HPDE6-E6E7 (cell line): ENCODE measurements around the gene CPOX.

ENCODE experiments used
- DNase-seq: peaks from one replicate; pipeline ENCODE4 v3.0.0; 2011; ENCODE audit warnings: missing footprints; ENCODE audit errors: extremely low spot score

The CPOX gene

DNA sequence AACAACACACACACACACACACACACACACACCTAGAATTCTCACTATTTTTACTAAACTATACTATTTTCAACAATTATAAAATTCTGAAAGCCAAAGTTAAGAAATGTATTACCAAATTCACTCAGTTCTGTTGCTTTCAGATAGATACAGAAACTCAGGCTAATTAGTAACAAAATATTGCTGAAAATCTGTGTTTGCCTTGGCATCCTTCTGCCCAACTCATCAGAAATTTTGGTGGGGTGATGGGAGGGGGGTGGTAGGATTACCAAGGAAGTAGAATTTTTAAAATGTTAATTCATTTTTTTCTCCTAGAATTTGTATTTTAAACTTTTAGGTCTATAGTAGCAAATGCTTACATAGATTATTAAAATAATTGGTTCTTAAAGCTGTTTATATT, 2.7 kb upstream of the CPOX start:
- no peak for DNase-seq

GRCh38 chr3:98594628-98595324, 1.4 kb upstream of the CPOX start:
- no peak for DNase-seq

GRCh38 chr3:98592345-98592935, 971 bp downstream of the CPOX start:
- no peak for DNase-seq

- DNase-seq, result no peak
Observed at GRCh38 chr3:98589331-98590036, 3.9 kb downstream of the CPOX start.

DNA sequence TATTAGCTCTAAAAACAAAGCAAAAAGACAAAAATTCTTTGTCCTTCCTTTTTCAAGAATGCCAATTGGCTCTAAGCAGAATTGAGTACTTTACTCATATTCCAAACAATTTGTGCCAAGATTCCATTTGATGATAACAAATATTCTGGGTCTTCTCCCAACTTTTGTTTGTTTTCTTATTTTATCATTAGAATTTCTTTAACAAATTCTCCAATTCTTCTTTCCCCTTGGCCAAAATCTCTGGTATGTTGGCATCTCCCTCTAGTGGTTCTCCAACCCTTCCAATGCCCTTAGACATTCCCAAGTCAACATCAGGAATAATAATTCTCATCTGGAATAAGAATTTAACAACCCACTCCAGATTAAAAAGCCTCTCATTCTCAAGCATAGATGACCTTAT, 5.3 kb downstream of the CPOX start:
- DNase-seq, result no peak

- DNase-seq, result no peak
Observed at GRCh38 chr3:98587654-98588053, 5.8 kb downstream of the CPOX start.

DNA sequence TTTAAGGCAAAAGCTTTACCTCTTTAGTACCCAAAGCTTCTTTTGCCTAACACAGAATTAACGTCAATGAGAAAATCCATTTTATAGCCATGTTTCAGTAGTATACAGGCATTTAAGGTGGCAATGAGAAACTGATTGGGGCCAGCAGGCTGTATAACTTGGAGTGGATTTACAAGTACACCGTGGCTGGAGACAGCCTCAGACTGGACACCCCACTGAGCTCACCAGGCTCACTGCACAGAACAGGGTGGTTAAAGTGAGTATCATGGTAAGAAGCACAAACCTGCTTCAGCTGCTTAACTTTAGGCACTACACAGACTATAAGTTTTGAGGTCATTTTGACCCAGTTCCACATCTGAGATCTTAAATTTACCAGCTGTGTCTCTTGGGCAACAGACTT, 8.9 kb downstream of the CPOX start:
- no peak for DNase-seq

- no peak for DNase-seq
Observed at GRCh38 chr3:98583766-98584165, 9.6 kb downstream of the CPOX start.

GRCh38 chr3:98582042-98582441, 11.4 kb downstream of the CPOX start:
- DNase-seq, result no peak

- DNase-seq, result no peak
Observed at GRCh38 chr3:98581474-98581873, 11.9 kb downstream of the CPOX start.

DNA sequence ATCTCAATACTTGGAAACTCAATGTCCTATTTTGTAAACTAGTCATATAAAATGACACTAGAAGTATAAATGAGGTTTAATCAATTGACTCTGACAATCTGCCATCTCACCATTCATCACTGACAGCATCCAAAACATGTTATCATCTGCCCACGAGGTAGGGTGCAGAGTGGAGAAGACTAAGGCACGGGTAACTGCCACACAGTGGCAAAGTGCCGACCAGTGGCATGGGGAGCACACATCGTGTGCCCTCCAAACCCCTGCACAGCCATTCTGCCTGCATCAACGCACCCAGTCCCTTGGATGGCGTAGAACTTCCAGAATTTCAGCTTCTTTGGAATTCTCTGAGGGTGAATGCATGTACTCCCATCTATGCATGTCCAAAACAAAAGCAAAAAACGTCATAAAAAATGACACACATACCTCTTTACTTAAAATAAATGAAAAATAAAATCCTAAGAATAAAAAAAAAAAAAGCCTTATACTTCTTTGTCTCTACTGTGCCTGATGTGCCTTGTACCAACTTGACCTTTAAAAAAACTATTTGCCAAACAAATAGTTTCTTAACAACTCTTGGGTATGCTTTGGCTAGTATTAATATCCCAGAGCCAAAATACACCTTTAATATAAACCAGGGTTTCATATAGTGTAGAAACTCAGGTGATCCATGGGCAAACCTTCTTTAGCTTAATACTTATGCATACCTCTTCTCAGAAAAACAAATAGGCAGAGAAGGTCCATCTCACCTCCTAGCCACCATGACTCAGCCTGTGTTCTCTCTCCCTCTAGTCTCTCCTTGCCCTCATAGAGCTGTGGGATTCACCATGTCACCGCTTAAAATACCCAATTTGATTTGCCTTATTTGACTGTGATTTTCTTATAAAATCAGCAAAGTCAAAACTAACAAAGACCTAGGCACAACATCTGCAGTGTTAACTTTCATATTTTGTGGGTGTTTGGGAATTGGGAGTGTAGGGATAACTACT, 12.7 kb downstream of the CPOX start:
- DNase-seq, result no peak

DNA sequence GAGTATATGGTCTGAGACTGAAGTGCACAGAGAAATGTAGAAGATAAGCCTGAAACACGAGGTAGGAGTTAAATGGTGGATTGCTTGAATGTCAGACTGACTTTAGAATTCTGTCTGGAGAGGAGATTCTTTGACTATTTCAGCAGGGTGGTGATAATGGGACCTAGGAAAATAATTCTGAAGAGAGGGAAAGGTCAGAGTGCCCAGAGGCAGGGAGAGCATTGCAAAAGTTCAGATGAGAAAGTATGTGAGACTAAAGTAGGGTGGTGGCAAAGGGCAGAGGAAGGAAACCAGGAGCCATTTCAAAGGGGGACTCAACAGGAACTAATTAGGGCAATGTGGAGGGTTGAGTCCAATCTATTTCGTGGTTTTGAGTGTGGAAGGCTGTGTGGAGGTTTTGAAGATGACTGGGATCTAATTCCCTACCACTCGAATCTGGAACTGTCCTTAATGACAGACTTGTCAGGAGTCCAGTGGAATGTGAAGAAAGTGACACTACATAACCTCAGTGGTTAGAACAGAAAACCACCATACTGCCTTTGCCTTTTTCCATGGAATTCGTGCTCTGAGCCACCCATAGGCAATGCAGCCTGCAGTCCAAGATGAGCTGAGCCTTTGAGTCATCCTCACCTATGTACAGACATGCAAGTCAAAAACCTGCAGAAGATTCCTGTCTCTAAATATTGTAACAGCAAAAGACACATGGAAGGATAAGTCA, 16.1 kb downstream of the CPOX start:
- DNase-seq, result no peak

- no peak for DNase-seq
Observed at GRCh38 chr3:98574132-98574531, 19.3 kb downstream of the CPOX start.

DNA sequence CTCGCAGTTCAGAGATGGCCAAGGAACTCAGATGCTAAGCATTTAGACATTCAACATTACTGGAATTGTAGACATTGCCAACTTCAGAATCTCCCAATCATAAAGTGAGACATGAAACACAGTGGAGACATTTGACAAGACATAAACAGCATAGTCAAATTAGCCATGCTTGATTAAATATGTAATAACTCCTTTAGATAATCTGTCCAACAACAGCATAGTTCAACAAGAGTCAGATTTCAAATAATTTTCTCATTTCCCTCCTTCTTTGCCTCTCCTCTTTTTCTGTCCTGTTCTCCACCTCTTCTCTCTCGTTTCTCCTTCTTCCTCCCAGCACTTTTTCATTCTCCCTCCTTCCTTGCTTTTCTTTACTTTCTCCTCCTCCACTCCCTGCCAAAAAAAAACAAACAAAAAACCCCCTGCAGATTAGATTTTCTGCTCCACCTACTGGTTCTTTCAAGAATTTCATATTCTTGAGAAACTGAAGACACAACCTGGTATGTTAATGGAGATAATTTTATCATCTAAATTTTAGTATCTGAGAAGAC, 20.2 kb downstream of the CPOX start:
- DNase-seq, result no peak

DNA sequence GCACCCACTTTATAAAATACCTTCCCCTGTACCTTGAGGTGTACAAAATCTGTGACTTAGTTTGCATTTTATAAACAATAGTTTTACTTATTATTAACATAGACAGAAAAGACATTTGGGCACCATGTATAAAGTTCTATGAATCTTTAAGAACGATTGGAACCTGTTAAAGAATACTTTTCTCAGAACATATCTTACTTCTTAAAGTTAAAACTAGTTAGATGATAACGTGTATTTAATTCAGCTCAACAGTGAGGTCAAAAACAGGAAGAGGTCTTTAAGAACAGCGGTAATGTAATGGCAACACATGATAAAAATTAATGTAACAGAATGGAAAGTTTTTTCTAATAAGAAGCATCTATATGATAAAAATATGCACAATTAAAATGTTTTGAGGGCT, 25.0 kb downstream of the CPOX start:
- DNase-seq, result no peak

GRCh38 chr3:98567666-98568270, 25.6 kb downstream of the CPOX start:
- no peak for DNase-seq

- no peak for DNase-seq
Observed at GRCh38 chr3:98565843-98566242, 27.6 kb downstream of the CPOX start.

DNA sequence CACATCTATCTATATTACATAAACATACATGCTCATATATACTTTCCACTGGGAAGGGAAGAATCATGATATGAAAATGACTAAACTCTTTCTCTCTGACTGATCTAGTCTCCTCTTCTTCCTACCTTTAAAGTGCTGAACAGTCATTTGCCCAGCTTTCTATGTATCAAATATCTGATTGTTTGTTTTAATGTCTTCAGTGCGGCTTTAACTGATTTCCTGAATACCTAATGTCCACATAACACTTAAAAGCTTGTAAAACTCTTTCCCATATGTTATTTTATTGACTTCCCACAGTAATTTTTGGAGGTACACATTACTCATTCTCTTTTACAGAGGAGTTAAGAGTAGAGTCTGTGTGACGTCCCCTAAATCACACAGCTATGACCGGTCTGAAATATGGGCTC, 28.2 kb downstream of the CPOX start:
- no peak for DNase-seq

- no peak for DNase-seq
Observed at GRCh38 chr3:98564282-98565005, 29.0 kb downstream of the CPOX start.
